HG03469 (cell line): Measurements from ENCODE around the gene KRTAP10-1.
"Not testable (repeated sequence)": the region's sequence is repeated elsewhere in the genome, so short reads cannot be mapped to it uniquely, and the experiment has no call there.

Experiments used
- ATAC-seq: cut with Tn5 transposase; IDR thresholded peaks from one replicate; pipeline ENCODE4 v1.9.1; 2021; ENCODE audit warnings: mild to moderate bottlenecking, moderate library complexity, moderate number of reproducible peaks; ENCODE audit not compliant: unreplicated experiment

Gene KRTAP10-1

DNA sequence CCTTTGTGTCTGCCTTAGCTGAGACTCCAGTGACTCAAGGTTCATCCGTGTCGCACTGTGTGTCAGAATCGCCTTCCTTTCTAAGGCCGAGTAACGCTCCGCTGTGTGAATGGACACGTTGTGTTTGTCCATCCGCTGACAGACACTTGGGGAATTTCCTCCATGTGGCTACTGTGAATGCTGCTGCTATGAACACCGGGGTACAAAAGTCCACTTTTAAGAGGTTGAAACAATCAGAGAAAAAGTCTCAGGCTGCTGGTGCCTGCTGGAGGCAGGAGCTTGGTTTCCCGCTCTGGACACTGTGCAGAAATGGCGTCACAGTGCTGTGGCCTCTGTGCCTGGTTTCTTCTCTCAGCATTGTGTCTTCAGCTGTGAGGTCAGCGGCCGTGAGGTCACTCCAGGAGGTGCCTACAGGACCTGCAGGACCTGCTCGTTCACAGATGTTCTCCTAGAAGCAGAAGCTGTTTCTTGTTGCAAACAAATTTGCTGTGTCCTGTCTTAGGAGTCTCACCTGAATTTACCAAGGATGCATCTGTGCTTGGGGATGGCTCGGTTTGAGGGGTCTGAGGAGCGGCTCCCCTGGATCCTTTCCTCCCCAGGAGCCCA is 34.2 kb downstream of the KRTAP10-1 start:
- no peak for ATAC-seq

DNA sequence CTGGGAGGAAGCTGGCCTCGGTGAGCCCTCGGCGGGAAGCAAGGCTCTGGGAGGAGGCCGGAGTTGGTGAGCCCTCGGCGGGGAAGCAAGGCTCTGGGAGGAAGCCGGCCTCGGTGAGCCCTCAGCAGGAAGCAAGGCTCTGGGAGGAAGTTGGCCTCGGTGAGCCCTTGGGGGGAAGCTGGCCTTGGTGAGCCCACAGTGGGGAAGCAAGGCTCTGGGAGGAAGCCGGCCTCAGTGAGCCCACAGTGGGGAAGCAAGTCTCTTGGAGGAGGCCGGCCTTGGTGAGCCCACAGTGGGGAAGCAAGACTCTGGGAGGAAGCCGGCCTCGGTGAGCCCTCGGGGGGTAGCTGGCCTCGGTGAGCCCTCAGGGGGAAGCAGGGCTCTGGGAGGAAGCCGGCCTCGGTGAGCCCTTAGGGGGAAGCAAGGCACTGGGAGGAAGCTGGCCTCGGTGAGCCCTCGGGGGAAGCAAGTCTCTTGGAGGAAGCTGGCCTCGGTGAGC is 36.0 kb downstream of the KRTAP10-1 start:
- no peak for ATAC-seq

DNA sequence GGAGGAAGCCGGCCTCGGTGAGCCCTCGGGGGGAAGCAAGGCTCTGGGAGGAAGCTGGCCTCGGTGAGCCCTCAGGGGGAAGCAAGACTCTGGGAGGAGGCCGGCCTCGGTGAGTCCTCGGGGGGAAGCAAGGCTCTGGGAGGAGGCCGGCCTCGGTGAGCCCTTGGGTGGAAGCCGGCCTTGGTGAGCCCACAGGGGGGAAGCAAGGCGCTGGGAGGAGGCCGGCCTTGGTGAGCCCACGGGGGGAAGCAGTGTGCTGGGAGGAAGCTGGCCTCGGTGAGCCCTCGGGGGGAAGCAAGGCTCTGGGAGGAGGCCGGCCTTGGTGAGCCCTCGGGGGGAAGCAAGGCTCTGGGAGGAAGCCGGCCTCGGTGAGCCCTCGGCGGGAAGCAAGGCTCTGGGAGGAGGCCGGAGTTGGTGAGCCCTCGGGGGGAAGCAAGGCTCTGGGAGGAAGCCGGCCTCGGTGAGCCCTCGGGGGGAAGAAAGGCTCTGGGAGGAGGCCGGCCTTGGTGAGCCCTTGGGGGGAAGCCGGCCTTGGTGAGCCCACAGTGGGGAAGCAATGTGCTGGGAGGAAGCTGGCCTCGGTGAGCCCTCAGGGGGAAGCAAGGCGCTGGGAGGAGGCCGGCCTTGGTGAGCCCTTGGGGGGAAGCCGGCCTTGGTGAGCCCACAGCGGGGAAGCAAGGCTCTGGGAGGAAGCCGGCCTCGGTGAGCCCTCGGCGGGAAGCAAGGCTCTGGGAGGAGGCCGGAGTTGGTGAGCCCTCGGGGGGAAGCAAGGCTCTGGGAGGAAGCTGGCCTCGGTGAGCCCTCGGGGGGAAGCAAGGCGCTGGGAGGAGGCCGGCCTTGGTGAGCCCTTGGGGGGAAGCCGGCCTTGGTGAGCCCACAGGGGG is 36.7 kb downstream of the KRTAP10-1 start:
- ATAC-seq, result not testable (repeated sequence)

DNA sequence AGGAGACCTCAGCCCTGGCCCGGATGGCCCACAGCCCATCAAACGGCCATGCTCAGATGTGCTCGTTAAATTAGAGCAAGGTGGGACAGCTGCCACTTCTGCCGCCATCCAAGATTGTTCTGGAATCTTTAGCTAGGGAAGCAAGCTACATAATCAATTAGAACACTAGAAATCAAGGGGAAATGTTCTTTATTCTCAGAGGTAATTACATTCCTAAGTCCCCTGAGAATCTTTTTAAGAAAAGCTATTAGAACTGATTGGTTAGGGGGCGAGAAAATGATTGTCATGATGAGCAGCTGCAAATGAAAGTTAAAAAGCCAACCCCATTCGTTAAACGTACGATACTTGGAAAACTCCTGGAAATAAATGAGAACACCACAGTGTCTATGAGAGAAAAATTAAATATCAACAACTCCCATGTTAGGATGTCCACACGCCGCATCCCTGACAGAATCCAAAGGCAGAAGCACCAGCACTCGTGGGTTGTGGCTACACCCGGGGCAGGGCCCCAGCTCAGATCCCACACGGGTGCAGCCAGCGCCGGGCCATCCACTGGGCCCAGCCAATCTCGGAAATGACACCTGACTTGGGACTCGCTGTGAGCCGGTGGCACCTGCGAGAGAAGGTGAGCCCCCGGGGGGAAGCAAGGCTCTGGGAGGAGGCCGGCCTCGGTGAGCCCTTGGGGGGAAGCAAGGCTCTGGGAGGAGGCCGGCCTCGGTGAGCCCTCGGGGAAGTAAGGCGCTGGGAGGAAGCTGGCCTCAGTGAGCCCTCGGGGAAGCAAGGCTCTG is 37.6 kb downstream of the KRTAP10-1 start:
- no peak for ATAC-seq

DNA sequence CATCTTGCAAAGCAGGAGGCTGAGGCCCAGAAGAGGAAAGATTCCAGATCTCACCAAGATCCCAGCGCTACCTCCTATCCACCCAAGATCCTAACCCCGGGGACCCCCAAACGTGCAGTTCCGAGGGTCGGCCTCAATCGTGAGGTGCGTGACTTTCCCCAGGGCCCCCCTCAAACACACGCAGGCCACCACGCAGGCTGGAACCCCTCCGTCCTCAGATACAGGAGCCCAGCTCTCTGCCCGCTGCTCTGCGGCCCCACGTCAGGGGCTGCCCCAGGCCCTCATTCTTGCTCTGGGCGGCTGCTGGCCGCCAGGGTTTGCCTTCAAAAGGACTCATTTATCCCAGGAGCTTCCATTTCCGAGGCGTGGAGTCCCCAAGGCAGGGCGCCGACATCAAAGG is 39.9 kb downstream of the KRTAP10-1 start:
- no peak for ATAC-seq

DNA sequence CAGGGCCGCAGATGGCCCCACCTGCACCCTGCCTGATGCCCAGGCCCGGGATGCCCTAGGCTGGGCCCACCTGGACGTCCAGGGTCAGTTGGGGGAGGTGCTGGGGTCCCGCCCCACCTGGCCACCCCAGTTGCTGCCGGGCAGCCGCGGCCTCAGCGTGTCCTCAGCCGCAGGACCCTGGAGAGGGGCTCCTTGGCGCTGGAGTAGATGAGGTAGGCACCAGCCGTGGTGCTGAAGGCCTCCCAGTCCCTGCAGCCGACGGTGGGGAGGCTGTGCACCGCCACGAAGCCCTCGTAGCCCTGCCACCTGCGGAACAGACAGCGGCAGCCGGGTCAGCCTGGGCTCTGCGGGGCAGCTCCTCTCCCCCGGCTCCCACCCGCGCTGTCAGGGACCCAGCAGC is 40.4 kb downstream of the KRTAP10-1 start:
- no peak for ATAC-seq

DNA sequence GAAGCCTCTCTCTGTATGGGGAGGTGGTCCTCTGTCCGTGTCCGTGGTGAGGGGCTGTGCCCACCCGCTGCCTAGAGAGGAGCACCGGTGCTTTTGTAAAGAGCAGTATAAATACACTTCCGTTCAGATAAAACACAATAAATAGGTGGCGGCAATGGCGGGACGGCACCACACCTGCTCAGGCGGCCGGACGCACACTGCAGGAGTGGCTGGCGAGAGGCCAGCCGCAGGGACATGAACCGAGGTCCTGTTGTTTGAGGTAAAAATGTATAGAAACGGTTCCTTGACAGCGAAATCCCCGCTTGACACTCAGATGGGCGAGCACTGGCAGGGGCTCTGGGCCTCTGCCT is 40.8 kb downstream of the KRTAP10-1 start:
- no peak for ATAC-seq

DNA sequence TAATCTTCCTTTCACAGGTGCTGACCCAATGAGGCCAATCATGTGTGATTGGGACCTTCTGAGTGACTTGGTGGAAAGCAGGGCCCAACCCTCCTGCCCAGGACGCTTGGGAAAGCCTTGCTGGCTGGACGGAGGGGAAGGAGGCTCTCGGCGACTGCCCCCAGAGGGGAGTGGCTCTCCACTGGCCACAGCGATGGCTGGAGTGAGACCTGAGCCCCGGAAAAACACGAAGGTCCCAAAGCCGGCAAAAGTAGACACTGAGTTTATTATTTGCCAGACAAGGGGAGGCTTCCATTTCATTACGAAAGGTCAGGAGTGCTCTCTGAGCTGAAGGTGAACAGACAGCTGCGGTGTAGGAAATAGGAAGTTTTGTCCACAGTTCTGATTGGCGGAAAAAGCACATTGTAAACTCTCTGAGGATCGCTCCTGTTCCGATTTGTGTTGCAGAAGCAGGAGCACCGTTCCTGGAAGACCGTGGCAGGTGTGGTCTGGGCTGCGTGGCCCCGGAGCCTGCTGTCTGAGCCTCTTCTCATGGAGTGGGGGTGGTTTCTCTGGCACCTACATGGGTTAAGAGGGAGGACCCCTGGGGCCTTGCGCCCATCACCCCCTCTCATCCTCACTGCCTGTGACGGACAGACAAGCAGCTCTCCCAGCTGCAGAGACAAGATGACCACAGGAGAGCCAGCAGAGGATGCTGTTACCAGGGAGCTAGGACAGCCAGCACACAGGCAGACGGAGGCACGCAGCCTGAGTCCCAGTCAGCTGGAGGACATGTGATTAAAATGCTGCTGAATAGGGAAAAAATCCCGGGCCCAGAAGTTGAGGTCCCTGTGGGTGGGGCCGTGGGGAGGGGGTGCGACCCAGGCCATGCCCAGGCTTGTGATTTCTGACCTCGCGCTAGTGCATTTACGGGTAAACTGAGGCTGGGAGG is 41.5 kb downstream of the KRTAP10-1 start:
- ATAC-seq, result no peak

DNA sequence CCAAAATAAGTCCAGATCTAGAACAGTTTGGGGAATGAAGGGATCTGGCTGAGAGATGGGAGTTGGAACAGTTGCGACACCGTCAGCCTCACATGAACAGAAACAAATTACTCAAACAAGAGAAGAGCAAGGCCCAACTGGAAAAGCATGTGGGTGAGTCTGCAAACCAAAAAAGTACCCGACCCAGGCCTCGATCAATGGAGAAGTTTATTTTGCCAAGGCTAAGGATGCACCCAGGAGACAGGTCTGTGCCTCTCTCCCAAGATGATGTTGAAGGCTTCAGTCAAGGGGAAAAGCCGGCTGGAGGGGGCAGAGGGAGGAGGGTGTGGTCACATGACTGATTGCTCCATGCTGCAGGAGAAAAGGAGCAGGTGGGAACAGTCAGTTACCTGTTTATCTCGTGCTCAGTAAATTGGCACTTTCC is 42.3 kb downstream of the KRTAP10-1 start:
- ATAC-seq, result no peak

DNA sequence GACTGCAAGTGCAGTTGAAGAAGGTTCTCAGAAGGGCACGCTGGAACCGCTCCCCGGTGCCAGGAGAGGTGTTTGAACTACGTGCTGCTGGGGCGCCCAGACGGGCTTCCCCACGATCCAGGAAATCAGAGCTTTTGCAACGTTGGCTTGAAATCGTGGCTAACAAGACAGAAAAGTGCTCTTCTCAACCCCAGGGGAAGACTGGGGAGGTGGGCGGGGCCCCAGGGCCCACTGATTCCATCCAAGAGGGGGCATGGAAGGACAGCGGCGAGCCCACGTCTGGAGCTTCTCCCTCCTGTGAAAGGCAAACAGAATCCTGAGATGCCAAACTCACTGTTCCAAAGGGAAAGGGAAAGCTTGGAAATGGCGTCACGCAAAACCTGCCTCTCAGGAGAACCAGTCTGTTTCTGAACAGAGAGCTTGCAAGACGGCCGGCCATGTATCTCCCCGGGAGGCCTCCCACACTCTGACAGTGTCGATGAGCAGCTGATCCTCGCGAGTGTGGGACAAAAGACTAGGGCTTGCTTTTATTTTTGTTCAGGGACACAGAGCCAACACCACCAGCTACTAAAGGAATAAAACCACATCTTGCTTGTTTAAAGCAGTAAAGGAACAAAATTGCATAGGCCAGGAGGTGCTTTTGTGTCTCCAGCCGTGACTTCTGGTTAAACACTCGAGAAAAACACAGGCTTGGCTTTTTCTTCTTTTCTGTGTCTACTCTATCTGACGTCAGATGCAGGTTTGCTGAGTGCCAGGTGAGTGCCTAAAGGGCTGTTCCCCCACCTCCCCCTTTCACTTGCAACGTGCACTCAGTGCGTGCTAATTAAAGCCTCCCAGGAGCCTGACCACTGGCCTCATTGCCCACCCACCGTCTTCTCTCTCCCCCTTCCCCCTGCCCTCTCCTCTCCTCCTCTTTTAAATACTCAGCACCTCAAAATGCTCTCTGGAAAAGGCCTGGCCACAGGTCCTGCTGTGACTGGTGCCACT is 43.1 kb downstream of the KRTAP10-1 start:
- ATAC-seq, result no peak

DNA sequence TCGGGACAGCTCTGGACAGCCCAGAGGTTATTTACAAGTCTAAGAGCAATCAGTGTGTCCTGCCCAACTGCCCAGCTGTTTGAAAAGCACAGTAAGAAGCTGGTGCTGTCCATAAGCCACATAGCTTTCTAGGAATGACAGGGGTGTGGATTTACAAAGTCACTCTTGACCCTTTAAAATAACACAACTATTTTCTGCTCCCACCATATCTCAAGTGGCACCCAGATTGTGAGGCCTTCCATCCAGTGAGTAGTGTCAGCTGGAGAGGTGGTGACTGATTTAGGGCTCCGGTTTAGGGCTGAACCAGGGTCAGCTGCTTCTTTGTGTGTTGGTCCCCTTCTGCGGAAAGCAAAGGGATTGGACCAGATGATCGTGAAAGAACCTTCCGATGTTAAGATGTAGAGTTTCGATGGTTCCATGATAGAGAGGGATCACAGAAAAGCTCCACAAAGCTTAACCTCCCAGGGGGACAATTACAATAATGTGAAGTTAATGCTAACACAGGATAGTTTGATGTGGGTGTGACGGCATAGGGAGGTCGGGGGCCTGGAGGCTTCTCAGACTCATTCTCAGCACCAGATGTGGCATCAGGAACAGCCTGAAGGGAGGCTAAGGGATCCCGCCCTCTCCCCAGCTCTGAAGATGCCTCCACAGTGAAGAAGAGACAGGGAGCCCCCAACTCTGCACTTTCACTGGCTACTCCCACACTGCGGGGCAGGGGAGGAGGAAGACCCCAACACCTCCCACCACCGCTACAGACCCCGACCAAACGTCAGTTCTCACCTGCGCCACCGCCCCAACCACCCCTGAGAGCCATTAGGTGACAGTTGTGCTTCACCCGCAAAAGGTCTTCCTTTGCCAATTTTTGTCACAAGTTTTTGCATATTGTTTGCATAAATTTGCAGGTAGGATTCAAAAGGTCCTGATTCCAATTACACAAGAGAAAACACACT is 44.1 kb downstream of the KRTAP10-1 start:
- no peak for ATAC-seq

DNA sequence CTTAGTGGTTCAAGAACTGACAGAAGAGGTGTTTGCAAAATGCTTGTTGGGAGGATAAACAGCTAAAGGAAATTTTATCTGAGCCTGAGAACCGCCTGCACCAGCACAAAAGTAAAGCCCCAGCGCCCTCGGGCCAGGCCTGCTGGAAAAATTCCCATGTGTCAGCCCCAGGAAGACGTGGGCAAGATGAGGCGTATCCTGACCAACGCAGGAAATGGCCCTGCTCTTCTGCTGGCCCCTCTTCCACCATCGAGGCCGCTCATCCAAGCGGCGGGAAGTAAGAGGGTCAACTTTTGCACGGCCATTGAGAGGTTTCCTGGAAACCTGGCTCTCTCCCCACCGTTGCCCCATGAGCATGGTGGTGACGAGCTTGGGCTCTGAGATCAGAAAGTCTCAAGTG is 45.0 kb downstream of the KRTAP10-1 start:
- ATAC-seq, result no peak

DNA sequence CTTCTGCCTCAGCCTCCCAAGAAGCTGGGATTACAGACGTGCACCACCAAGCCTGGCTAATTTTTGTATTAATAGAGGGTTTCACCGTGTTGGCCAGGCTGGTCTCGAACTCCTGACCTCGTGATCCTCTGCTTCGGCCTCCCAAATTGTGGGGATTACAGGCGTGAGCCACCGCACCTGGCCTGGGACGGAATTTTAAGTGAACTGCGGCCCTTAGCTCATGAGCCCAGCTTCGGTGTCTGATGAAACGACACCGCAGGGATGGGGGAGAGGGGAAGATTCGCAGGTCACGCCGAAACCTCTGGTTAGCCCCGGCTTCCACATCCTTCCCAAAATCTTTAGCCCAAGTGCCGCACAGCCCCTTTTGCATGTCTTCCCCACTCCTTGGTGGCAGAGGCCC is 45.6 kb downstream of the KRTAP10-1 start:
- no peak for ATAC-seq

DNA sequence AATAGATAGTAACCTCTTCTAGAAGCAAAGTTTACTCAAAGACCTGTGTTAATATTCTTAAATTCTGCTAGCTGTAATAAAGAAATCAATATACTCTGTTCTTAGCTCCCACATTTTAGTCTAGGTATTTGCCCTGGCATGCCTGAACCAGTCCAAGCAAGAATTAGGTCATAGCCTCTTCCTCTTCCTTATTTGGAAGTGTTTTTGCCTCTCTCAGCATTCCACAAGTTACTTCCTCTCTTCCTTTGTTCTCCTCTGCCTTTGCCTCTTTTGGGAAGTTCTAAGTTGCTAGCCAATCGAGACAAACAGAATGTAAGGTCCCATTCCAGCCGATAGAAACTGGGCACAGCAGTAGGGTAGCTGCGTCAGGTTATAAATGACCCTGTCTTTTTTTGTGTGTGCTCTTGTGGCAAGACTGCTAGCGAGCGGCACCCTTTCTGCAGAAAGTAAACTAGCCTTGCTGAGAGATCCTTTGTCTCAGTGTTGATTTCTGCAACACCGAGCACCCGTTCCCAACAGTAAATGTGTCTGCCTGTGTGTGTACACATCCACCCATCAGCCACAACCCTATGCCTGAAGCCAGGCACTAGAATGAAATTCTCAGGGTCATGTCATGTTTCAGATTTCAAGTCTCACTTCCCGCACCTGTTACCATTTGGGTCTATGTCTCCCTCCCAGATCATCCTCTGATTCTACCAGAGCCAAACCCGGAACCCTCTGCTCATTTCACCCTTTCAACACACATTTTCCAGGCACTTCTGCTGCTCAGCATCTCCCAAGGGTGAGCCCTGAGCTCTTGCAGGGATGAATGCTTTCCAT is 47.2 kb downstream of the KRTAP10-1 start:
- no peak for ATAC-seq

DNA sequence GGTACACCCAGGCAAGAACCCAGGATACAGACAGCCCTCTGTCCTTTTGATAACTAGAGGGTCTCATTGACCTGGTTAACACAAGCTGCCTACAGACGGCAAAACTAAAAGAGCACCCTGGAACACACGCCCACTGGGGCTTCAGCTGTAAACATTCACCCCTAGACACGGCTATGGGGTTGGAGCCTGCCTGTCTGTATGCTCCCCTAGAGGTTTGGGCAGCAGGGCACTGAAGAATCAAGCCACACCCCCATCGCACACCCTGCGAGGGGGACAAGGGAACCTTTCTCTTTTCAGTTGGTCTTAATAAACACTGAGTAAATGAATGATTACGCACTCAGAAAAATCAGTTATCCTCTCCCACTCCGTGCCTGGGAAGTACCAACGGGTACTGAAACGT is 49.2 kb downstream of the KRTAP10-1 start:
- no peak for ATAC-seq

DNA sequence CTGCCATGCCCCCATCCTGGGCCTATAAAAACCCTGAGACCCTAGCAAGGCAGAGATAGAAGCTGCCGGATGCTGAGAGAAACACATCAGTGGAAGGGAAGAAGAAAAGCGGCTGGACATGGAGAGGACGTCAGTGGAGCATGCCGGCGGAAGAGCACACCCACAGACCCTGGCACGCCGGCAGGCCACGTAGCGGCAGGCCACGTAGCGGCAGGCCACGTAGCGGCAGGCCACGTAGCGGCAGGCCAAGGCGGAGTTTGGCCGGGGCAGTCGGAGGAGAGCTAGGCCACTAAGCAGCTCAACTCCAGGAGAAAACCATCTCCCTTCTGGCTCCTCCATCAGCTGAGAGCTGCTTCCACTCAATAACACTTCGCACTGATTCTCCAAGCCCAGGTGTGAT is 49.6 kb downstream of the KRTAP10-1 start:
- ATAC-seq, result no peak

DNA sequence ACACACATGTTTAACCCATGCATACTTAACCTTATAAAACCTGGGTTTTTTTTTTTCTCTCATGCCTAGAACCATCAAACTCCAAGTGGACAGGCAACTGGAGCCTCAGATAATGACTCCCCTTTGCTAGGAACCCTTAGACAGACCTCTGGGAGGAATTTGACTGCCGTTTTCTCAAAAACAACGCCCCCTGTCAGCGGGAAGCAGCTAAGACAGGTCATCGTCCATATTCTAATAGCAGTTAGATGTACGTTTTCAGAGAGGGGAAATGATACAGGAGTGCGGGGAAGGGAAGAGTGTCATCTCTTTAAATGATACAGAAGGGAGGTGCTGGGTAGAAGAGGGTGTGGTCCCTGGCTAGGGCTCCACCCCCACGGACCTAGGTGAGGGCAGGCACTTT is 50.0 kb downstream of the KRTAP10-1 start:
- no peak for ATAC-seq
